SH-SY5Y (cell line): ENCODE measurements around the gene SAMD4A.

Experiments used
- GATA2 ChIP-seq: IDR thresholded peaks from 2 replicates; pipeline ENCODE4 v1.6.1; 2011; ENCODE audit warnings: mild to moderate bottlenecking, low read depth, low read length
- GATA3 ChIP-seq: IDR thresholded peaks from 2 replicates; pipeline ENCODE4 v1.6.1; 2011; ENCODE audit warnings: low read depth, mild to moderate bottlenecking, low read length, moderate library complexity

SAMD4A gene

DNA sequence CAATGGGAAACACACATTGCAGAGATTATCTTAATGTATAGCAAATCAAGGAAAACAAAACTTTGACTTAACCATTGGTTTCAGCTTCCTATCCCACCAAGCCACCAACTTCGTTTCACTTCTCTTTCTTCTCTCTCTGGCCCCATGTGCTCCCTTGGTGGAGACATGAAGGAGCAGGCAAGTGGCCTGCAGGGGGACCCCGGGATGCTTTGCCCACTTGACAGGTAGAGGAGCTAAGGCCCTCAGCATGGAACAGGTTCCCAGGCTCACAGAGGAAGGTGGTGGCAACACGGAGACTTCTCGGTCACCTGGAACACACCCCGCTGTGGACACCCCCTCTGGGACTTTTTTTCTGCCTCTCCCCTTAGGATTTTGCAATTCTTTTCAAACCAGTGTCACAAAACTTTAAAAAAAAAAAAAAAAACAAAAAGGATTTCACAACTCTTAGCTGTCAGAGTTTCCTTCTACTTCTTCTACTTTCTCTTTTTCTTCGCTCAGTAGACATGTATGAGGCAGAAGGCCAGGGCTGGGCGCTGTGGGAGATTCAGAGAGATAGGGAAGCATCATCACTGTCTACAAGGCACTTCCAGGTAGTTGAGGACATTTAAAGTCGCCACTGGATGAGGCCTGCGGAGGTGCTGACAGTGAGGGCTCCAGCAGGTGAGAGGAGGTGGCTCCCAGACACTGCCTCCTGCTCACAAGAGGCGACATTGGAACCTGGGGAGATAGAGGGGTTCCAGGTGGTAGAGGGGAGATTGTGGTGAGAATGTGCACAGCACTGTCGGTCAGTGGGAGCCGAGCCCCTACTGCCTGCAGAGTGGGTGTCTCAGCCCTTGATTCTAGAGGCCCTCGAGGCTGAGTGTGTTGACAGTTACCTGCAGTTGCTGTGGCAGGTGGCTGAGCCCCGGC is 216.1 kb downstream of the SAMD4A start:
- TF ChIP-seq GATA2 = no peak
- TF ChIP-seq GATA3 = no peak

DNA sequence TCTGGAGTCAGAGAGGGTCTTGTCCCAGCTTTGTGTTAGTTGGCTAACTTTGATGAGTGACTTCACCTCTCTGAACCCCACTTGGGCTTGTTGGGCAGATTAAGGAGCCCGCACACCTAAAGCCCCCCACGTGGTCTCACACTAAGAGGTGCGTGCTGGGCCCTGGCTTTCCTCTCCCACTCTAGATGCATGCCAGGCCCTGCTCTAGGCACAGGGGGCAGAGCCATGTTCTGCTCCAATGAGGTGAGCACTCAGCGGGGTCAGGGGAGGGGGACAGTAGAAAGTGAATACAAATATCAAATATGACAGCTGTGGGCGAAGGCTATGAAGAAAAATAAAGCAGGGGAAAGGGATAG is 216.7 kb downstream of the SAMD4A start:
- no peak for TF ChIP-seq GATA2
- no peak for TF ChIP-seq GATA3

DNA sequence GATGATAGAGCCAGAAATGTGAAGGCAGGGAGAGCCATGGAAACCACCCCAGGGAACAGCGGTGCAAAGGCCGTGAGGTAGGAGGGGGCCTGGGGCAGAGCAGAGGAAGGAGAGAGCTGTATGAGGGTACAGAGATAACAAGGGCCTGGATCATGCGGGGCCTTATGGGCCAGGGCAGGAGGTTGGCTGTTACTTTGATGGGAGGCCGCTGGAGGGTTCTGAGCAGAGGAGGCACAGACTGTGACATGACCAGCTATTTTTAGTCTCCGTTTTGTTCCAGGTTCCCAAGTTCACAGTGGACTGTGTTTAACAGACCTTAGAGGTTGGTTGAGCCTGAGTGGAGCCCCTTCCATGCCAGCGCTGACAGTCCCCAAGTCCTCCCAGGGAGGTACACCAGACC is 217.1 kb downstream of the SAMD4A start:
- TF ChIP-seq GATA3 (no peak), GATA2 (no peak)

DNA sequence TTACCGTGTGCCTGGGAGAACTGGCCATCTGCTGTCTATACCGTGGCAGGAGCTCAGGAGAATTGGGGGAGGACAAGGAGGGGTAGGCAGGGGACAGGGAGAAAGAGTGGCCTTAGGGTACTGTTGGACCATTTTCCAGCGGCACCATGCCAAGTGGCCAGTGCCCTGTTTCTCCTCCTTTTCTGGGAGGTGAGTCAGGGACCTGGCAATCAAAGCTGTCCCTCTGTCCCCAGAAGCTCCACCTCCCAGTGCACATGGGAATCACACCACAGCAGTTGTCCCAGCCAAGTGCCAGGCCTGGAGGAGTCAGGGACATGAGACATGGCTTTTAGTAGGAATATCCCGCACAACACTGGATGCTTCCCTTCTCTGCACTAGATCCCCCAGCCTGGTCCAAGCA is 217.7 kb downstream of the SAMD4A start:
- TF ChIP-seq GATA3 (no peak), GATA2 (no peak)

DNA sequence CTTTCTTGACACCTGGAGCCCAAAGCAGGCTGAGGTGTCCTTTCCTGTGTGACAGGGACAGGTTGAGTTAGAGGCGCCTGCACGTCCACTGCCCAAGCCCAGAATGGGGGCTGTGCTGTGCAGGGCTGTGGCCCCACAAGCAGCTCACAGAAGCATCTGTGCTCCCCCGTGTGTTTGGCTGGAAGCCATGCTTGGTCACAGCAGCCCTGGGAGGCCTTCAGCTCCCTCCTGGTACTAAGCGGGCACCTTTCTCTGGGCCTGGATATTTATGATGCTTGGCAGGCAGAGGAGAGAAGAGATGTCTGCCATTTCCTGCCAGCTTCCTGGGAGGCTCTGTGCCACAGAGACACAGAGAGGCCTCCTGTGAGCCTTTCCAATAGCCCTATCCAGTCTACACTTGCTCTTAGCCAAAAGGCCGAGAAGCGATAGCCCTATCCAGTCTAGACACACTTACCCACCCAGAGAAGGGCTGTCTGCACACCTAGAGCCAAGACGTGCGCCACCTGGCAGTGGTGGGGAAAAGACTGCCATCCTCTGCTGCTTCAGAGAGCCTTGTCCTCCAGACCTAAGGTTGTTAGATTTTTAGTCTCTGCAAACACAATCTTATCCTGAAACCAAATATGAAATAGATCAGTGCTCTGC is 218.3 kb downstream of the SAMD4A start:
- TF ChIP-seq GATA2 = no peak
- no peak for TF ChIP-seq GATA3

DNA sequence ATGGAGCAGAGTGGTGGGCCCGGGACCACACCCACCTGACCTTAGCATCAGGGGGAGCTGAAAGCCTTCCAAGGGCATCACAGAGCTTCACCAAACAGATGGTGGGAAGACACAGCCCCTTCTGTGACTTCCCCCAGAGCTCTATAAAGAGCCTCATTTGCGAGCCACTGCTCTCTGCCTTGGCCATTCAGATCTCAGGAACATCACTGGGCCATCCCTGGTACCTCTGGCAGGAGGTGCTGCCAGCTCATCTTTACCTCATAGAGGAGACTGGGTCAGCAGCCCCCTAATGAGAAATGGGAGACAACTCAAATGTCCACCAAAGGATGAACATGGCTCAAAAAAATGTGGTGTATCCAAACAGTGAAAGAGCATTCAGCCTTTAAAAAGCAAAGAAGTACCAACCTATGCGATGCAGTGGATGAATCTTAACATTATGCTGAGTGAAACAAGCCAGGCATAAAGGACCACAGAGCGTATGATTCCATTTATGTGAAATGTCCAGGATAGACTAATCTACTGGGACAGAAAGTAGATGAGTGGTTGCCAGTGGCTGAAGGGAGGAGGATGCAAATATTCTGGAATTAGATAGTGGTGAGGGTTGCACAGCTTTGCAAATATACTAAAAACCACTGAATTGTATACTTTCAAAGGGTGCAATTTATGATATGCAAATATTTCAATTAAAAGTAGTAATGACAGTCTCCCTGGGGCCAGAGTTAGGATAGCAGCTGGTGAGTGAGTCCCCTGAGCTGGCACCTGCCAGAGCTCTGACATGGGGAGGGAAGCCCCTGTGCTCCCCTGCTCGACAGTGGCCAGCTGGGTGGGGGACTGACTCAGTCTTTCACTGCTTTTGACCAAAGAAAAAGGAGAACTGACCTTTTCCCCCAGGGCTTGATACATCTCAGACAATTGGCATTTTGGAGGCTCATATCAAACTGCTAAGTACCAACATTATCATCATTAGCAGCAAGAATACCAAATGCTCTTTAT is 219.1 kb downstream of the SAMD4A start:
- TF ChIP-seq GATA2 (no peak), GATA3 (no peak)

DNA sequence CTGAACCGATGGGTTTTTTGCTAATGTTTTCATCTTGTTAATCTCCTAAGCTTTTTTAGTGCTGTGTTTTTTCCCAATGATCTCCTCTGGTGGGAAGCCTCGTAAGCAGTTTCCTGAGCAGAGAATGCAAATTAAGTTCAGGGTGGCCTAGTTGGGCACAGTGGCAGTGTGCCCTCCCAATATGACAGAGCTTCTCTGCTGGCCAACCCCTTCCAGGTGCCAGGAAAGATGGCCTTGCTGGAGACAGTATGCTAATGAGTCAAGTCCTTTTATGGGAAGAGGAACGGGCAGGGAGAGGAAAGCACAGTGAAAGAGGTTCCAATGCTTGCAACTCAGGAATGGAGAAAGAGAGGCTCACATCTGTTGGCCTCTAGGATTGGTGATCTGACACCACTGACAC is 219.9 kb downstream of the SAMD4A start:
- no peak for TF ChIP-seq GATA3
- TF ChIP-seq GATA2 = no peak

DNA sequence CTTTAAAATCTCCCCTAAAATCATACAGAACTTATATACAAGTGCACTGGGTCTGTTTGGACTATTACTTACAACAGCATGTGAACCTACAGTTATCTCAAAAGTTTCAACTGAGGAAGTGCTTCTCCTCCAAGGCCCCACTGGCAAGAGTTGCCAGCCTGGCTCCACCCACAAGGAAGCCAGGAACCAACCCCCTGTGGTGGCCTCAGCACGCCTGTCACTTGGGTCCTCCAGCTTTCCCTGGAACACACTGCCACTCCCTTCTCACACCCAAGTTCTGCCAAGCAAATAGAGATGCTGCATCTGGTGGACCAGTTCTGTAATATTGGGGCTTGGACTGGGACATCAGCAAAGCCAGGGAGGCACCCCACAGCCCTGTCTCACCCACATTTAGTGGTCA is 220.3 kb downstream of the SAMD4A start:
- no peak for TF ChIP-seq GATA2
- no peak for TF ChIP-seq GATA3

DNA sequence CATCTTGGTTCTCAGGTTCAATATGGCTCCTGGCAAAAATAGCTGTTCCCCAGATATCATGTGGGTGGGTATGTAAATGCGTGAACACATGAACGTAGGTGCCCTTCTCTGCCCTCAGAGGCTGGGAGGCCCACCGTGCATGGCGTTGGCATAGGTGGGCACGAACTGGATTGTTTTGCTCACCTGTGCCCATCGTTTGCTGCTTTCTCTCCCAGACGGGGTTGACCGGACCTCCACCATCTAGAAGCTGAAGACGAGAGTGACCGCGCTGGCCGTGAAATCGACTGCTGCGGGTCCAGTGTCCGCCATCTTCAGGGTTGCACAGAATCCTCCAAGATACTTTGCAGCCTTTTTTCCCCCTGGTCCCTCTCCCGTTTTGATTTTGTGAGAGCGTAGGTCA is 221.8 kb downstream of the SAMD4A start:
- TF ChIP-seq GATA2 (no peak), GATA3 (no peak)

DNA sequence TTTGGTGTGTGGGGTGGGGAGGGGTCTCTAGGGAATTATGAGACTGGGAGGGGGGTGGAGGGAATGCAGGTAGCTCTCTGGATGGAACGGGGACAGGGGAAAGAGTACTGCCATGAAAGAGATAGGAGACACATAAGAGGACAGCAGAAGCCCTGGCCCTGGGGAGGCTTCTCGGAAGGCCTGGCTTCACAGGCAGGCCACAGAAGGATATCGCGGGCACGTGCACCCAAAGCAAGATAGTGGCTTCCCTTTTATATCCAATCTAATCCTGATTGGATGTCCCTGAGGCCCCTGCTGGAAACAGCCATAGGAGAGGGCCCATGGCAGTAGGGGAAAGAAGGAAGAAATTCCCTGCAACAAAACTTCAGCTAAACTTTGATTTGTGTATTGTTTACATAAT is 222.2 kb downstream of the SAMD4A start:
- TF ChIP-seq GATA3 (no peak), GATA2 (no peak)

DNA sequence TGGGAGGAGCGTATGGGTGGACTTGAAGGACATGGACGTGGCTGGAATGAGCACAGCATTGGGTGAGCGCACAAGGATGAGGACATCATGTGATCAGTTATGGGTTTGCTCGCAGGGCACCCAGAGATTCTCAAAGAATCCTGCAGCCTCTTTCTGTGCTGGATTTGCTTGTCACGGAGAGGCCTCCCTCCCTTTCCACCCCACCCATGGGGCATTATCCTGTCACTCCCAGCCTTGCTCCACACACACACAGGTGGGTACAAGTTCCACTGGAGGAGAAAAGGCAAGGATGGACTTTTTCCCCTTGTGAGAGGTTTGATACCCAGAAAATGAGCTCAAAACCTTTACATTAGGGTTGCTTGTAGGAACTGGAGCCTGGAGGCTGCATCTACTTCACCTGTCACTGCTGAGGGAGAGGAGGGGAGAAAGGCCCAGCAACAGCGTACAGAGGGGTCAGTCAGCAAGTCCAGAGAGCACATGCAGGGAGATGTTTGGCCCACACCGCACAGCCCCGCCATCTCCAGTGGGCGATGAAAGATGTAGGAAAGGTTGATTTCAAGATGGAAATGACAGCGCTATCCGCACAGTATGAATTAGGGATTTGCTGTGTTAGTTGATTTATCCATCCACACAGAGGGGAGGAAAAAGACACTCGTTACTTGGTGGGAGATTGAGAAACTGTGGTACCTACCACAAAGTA is 223.0 kb downstream of the SAMD4A start:
- no peak for TF ChIP-seq GATA2
- TF ChIP-seq GATA3 = no peak

DNA sequence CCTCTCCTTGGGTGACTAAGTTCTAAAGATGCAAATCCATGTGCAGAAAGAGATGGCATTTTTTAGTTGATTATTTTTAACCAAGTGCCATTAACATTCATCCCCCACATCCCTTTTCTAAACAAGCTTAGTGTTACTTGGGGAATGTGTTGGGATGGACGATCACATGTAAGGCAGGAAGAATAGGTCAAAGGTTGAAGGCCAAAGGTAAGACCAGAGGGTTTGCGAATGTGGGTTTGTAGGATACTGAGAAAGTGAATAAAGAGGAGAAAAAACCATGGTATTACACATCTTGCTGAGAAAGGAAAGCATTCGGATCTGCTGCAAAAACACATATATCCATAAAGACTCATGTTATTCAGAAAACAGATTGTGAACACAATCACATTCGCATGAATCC is 224.1 kb downstream of the SAMD4A start:
- no peak for TF ChIP-seq GATA3
- no peak for TF ChIP-seq GATA2

DNA sequence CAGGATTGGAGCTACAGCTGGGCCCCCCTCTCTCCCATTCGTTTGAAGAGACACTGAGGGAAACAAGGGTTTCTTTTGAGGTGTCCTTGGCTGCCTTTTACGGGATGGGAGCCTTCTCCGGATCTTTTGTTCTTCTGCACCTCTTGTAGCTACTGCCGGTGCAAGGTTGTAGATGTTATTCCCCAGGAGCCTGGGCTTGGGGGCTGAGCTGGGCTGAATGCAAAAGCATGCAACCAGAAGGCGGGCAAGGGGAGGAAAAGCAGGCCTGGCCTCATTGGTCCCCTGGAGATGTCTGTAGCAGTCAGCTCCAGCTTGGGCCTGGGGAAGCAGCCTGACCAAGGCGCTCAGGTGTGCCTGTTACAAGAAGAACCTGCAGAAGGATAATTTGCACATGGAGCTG is 225.4 kb downstream of the SAMD4A start:
- no peak for TF ChIP-seq GATA2
- TF ChIP-seq GATA3 = no peak
